GM12892 (cell line): ENCODE measurements around the gene C5orf24.

Experiments
- POLR2A ChIP-seq: IDR thresholded peaks from 2 replicates; pipeline ENCODE4 v1.6.1; 2011; ENCODE audit warnings: low read depth, low read length, control low read depth
- TAF1 ChIP-seq: IDR thresholded peaks from 2 replicates; pipeline ENCODE4 v1.6.1; 2011; ENCODE audit warnings: low read depth, mild to moderate bottlenecking, control low read depth, low read length, borderline replicate concordance

- TF ChIP-seq POLR2A (no peak), TAF1 (no peak)
Measured at GRCh38 chr5:134845335-134845851, 375 bp upstream of the C5orf24 start.
